HepG2 (cell line): ENCODE results near the gene ZNF112. TPM values are rescaled to one million over a fixed set of nuclear protein-coding genes. Genes with fewer than 3 reads are reported as not detected.

ENCODE experiments used
- ATAC-seq: fragments of 200-7000 bp; cut with Tn5 transposase; 3 replicates; pipeline ENCODE4 v1.9.1; 2020; ENCODE audit warnings: mild to moderate bottlenecking, moderate library complexity
- BruUV-seq: library from RNA; stranded (reverse); fragments of 400-500 nt; replicated peaks from 2 replicates; lab custom pipeline; 2021; lab: Mats Ljungman, UMichigan
- CTCF ChIA-PET: fragments of 300-600 bp; formaldehyde crosslinking; extraction: SDS; loops from one replicate; lab custom pipeline; 2021; ENCODE audit warnings: low total read pairs, inconsistent platforms, low intra/inter-chr PET ratio; lab: Yijun Ruan, JAX
- POLR2A ChIA-PET: fragments of 350-600 bp; sonication (Branson Sonifier 250); formaldehyde crosslinking; loops from one replicate; lab custom pipeline; 2020; ENCODE audit warnings: antibody characterized with exemption, inconsistent platforms; lab: Yijun Ruan, JAX
- DNase-seq: peaks from one replicate; pipeline ENCODE4 v3.0.0-alpha.2; 2015; ENCODE audit warnings: low spot score
- FAIRE-seq: peaks from 3 replicates; lab custom pipeline; 2011; peaks lifted over from hg19 to GRCh38; lab: Jason Lieb, UNC
- H2AFZ ChIP-seq: one replicate; pipeline ENCODE4 v1.6.1; 2011; ENCODE audit warnings: low read length, inconsistent platforms
- H3K27ac ChIP-seq: fragments of 300-600 bp; 3 replicates; pipeline ENCODE4 v1.8.0; 2011; ENCODE audit warnings: mixed run types, mild to moderate bottlenecking, mixed read lengths, low read length, inconsistent platforms; ENCODE audit not compliant: insufficient read depth; ENCODE audit errors: extremely low read length
- H3K27me3 ChIP-seq, 2 experiments: fragments of 200-600 bp in 1 of 2; 2 replicates in 1 of 2; 3 replicates in 1 of 2; pipeline versions ENCODE4 v1.6.0 to v1.8.0; 2011; ENCODE audit warnings: low read length in 2 of 2, mild to moderate bottlenecking in 2 of 2, moderate library complexity in 2 of 2, inconsistent platforms in 1 of 2; ENCODE audit not compliant: insufficient read depth in 2 of 2, control insufficient read depth in 1 of 2
- H3K36me3 ChIP-seq, 2 experiments: fragments of 200-600 bp in 1 of 2; replicated peaks in 1 of 2; 2 replicates in 1 of 2; 3 replicates in 1 of 2; pipeline versions ENCODE4 v1.5.1 to v1.8.0; 2011; ENCODE audit warnings: low read length in 2 of 2, inconsistent platforms in 1 of 2; ENCODE audit not compliant: insufficient read depth in 2 of 2, control insufficient read depth in 1 of 2
- H3K4me1 ChIP-seq: 2 replicates; pipeline ENCODE4 v1.5.1; 2012; ENCODE audit warnings: low read length, inconsistent platforms; ENCODE audit not compliant: insufficient read depth
- H3K4me2 ChIP-seq: 2 replicates; pipeline ENCODE4 v1.6.0; 2011; ENCODE audit warnings: low read depth, low read length, inconsistent platforms
- H3K4me3 ChIP-seq, 3 experiments: fragments of 200-600 bp in 1 of 3; sonication (generic), shearing (Covaris generic) in 1 of 3; replicated peaks in 1 of 3; 2 replicates each; pipeline ENCODE4 v1.5.1; 2011 to 2016; ENCODE audit warnings: low read length in 3 of 3, inconsistent platforms in 2 of 3, low read depth in 2 of 3, mild to moderate bottlenecking in 2 of 3, control low read depth in 1 of 3, mixed read lengths in 1 of 3; ENCODE audit not compliant: insufficient read depth in 1 of 3
- H3K79me2 ChIP-seq: one replicate; pipeline ENCODE4 v1.6.1; 2011; ENCODE audit warnings: low read length, inconsistent platforms; ENCODE audit not compliant: insufficient read depth
- H3K9ac ChIP-seq: 2 replicates; pipeline ENCODE4 v1.6.0; 2011; ENCODE audit warnings: mild to moderate bottlenecking, low read depth, low read length, inconsistent platforms; ENCODE audit not compliant: insufficient read depth
- H3K9me3 ChIP-seq: 2 replicates; pipeline ENCODE4 v1.5.1; 2012; ENCODE audit warnings: mild to moderate bottlenecking, low read length
- H4K20me1 ChIP-seq: 2 replicates; pipeline ENCODE4 v1.6.0; 2011; ENCODE audit warnings: inconsistent platforms, mild to moderate bottlenecking, low read length, moderate library complexity; ENCODE audit not compliant: insufficient read depth
- LCORL ChIP-seq, 2 experiments: fragments of 450-650 bp in 1 of 2; sonication (generic) in 1 of 2; formaldehyde crosslinking in 1 of 2; IDR thresholded peaks; 2 replicates each; pipeline versions ENCODE4 v1.5.0 to v1.6.1; 2017 to 2020; ENCODE audit warnings: antibody characterized with exemption in 1 of 2, missing genetic modification reagents in 1 of 2
- UBTF ChIP-seq: sonication (generic); formaldehyde crosslinking; IDR thresholded peaks from 2 replicates; pipeline ENCODE4 v1.4.0; 2020; ENCODE audit warnings: mild to moderate bottlenecking, missing genetic modification reagents
- ZNF18 ChIP-seq: sonication (generic); formaldehyde crosslinking; IDR thresholded peaks from 2 replicates; pipeline ENCODE4 v1.8.0; 2022; ENCODE audit warnings: mild to moderate bottlenecking, missing genetic modification reagents; ENCODE audit not compliant: insufficient replicate concordance
- ZNF609 ChIP-seq: sonication (generic); formaldehyde crosslinking; IDR thresholded peaks from 2 replicates; pipeline ENCODE4 v1.4.0; 2020; ENCODE audit warnings: mild to moderate bottlenecking, missing genetic modification reagents, borderline replicate concordance
- ZNF7 ChIP-seq: IDR thresholded peaks from 2 replicates; pipeline ENCODE4 v1.6.1; 2016; ENCODE audit warnings: missing biosample characterization, missing genetic modification reagents
- WGBS: methylation state at CpG from one replicate; pipeline ENCODE4 v1.1.6; 2017; ENCODE audit warnings: low lambda C conversion rate; 5-methylcytosine and 5-hydroxymethylcytosine counted together
- in situ Hi-C: cut with HindIII; loops from 2 replicates; pipeline ENCODE4 v1.10.0; 2017; ENCODE audit warnings: low pct_unique_long_range_greater_than_20kb; ENCODE audit not compliant: extremely low pct_ligation_motif_present
- intact Hi-C: fragments of 100-400 bp; cut with micrococcal nuclease; formaldehyde crosslinking; loops from one replicate; pipeline ENCODE4 v1.10.0; 2022; ENCODE audit not compliant: unreplicated experiment
- polyA plus RNA-seq, 8 experiments: library from polyadenylated mRNA; depleted of rRNA in 3 of 8; stranded (reverse) in 7 of 8; unstranded in 1 of 8; fragments of >200 nt; fragmentation: Illumina TruSeq in 4 of 8; extraction: Trizol in 4 of 8; gene quantifications; 2 replicates each; pipeline versions ENCODE4 v1.2.1 to v1.2.3, GENCODE V29; 2011 to 2016; ENCODE audit warnings: low read depth in 4 of 8, missing spikeins in 1 of 8, mixed read lengths in 1 of 8; ENCODE audit not compliant: insufficient read depth in 1 of 8
- total RNA-seq, 5 experiments: library from RNA; depleted of rRNA; stranded (reverse); fragments of >200 nt; fragmentation: Illumina TruSeq; extraction: Trizol; gene quantifications; 2 replicates each; pipeline ENCODE4 v1.2.3, GENCODE V29; 2016; ENCODE audit warnings: low read depth in 1 of 5

Gene ZNF112
- total and polyA plus RNA-seq, 2 of the 13 experiments (the other 11 are each of a cell fraction or from before 2014, with no cell fraction given), result 1.8 to 3.6 TPM

DNA sequence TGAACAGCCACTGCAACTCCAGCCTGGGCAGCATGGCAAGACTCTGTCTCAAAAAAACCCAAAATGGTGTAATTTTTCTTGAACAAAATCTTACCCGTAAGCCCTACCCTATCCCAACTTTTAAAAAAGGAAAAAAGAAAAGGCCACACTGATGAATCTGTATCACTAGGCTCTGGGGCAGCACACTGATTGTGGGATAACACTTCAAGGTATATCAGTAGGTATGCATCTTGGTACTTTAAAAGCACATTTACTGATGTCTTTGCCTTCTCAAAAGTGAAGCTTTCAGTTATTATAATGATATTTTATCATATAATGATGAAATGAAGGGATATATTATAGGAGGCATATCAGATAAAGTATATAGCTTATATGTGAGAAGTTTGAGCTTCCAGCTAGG, 24.3 kb downstream of the ZNF112 start (continued):
- TF ChIP-seq ZNF18 (CRISPR knock-in tag), result no peak

DNA sequence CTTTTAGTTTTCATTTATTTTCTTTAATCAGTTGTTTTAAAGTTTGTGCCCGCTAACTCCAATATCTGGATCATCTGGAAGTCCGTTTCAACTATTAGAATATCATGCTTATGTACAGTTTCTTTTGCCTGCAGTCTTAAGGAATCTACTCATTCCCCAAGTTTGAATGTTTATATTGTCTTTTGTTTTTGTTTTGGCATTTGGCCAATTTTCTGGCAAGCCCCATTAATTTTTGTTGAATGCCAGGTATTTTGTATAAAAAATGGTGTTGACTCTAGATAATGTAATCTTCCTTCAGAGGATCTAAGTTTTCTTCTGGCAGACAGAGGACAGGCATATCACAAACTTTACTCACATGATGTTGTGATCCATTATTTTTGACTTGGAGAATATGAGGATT, 40.6 kb downstream of the ZNF112 start:
- POLR2A ChIA-PET, result no interaction called here
- TF ChIP-seq LCORL (IDR thresholded peaks at IDR 0.05) (peak; percentile 70; the same call in 1 of the 2 replicates), LCORL (CRISPR knock-in tag; IDR thresholded peaks at IDR 0.05) (no peak), ZNF609 (no peak), ZNF7 (CRISPR knock-in tag) (no peak), UBTF (CRISPR knock-in tag) (no peak)
- in situ Hi-C loops, result no loop called here
- no peak overlapping the region for H3K9ac ChIP-seq
- H3K4me2 ChIP-seq, result no peak overlapping the region
- BruUV-seq, result no TSS peak
- DNase-seq (no peak), ATAC-seq (no peak), FAIRE-seq (no peak)
- H3K79me2 ChIP-seq, result no peaks in the 10 kb centered on the region
- H2AFZ ChIP-seq, result no peak overlapping the region
- no peaks in the 10 kb centered on the region for H3K27me3 ChIP-seq
- no peaks in the 10 kb centered on the region for H3K36me3 ChIP-seq
- CTCF ChIA-PET, result no interaction called here
- H3K4me3 ChIP-seq, result no peak overlapping the region
- H3K27ac ChIP-seq, result no peak overlapping the region
- 97% methylated on average over 2 of the region's 2 CpGs for WGBS
- intact Hi-C loops, result no loop called here
- H3K4me1 ChIP-seq, result no peaks in the 10 kb centered on the region
- peaks cover 30% of the 10 kb centered on the region for H3K9me3 ChIP-seq
- H4K20me1 ChIP-seq, result no peaks in the 10 kb centered on the region
